ENCODE data around the gene STK38. TPM values are rescaled to one million over a fixed set of nuclear protein-coding genes. Genes with fewer than 3 reads are reported as not detected.

The STK38 gene
- total RNA-seq, 4 donors from 2014 or later = 20.5 to 51.0 (median 40.6) TPM

DNA sequence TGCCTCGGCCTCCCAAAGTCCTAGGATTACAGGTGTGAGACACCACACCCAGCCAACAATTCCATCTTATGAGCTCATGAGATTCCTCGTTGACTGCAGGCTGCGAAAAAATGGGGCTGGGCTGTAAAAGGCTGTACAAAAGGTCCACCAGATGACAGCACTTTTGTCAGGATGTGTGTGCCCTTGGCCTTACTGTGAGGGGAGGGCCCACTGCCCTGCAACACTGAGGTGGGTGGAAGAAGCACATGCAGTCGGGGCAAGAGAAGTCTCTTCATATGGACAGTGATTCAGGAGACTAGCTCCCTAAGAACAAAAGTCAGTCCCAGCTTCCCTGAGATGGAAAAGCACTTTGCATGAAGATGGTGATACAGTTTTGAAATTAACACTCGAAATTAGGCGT is 54.0 kb downstream of the STK38 start:
- TF ChIP-seq EP300 (IDR thresholded peaks at IDR 0.05) = no peak
- no peak for TF ChIP-seq POLR2A (IDR thresholded peaks at IDR 0.05)
- TF ChIP-seq, protein P1, sequence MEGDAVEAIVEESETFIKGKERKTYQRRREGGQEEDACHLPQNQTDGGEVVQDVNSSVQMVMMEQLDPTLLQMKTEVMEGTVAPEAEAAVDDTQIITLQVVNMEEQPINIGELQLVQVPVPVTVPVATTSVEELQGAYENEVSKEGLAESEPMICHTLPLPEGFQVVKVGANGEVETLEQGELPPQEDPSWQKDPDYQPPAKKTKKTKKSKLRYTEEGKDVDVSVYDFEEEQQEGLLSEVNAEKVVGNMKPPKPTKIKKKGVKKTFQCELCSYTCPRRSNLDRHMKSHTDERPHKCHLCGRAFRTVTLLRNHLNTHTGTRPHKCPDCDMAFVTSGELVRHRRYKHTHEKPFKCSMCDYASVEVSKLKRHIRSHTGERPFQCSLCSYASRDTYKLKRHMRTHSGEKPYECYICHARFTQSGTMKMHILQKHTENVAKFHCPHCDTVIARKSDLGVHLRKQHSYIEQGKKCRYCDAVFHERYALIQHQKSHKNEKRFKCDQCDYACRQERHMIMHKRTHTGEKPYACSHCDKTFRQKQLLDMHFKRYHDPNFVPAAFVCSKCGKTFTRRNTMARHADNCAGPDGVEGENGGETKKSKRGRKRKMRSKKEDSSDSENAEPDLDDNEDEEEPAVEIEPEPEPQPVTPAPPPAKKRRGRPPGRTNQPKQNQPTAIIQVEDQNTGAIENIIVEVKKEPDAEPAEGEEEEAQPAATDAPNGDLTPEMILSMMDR (IDR thresholded peaks at IDR 0.05) = no peak
- TF ChIP-seq POLR2AphosphoS5 (IDR thresholded peaks at IDR 0.05) = no peak
- H3K27me3 ChIP-seq = no peaks in the 10 kb centered on the region
- H3K9me3 ChIP-seq = no peaks in the 10 kb centered on the region
- 81 to 91% methylated on average over 3 to 4 of the region's 6 CpGs for WGBS, 2 donors (ENCODE audit: low coverage in 1 of 2)
- ATAC-seq = no peak
- peaks cover 0 to 76% of the 10 kb centered on the region in 2 donors for H3K36me3 ChIP-seq
- no peak overlapping the region for H3K4me3 ChIP-seq
- H3K4me1 ChIP-seq = peaks cover 0 to 10% (median 1%) of the 10 kb centered on the region in 3 donors
- H3K27ac ChIP-seq = no peak overlapping the region

DNA sequence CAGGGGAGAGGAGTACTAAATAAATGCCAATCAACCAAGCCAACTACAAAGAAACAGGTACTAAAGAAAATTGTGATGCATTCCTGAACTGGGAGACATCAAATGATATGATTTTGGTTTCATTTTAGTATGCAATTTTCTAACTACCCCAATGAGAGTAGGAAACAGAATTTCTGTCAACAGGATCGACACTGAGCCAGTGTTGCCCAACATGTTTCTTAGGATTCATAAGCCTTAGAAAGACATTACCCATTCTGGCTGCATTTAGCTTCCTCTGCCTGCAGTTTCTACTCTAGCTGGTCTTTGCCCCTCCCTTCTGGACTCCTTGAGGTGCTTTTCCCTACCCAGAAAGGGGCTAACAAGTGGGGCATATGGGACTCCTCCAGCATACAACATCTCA is 54.7 kb downstream of the STK38 start:
- Histone ChIP-seq H3K4me1 (peaks cover 0 to 17% (median 8%) of the 10 kb centered on the region in 3 donors), H3K9me3 (no peaks in the 10 kb centered on the region), H3K36me3 (peaks cover 0 to 75% of the 10 kb centered on the region in 2 donors), H3K27ac (no peak overlapping the region), H3K4me3 (no peak overlapping the region), H3K27me3 (no peaks in the 10 kb centered on the region)
- no peak for ATAC-seq
- no peak for TF ChIP-seq EP300 (IDR thresholded peaks at IDR 0.05)
- TF ChIP-seq, protein P1 (IDR thresholded peaks at IDR 0.05) = no peak
- no peak for TF ChIP-seq POLR2AphosphoS5 (IDR thresholded peaks at IDR 0.05)
- no peak for TF ChIP-seq POLR2A (IDR thresholded peaks at IDR 0.05)
- WGBS, 2 donors (ENCODE audit: low coverage in 1 of 2) = 63 to 100% methylated on average over 1 of the region's 1 CpG

DNA sequence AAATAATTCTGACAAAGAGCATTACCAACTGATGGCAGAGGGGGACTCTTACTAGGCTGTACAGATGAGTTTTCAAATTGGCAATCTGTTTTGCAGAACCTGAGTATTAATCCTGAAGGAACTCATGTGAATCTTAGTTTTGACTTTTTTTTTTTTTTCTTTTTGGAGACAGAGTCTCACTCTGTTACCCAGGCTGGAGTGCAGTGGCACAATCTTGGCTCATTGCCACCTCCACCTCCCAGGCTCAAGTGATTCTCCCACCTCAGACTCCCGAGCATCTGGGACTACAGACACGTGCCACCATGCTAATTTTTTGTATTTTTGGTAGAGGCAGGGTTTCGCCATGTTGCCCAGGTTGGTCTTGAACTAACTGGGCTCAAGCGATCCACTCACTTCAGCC is 55.2 kb downstream of the STK38 start:
- Histone ChIP-seq H3K36me3 (peaks cover 0 to 75% of the 10 kb centered on the region in 2 donors), H3K4me3 (no peak overlapping the region), H3K4me1 (peaks cover 0 to 21% (median 11%) of the 10 kb centered on the region in 3 donors), H3K27ac (no peak overlapping the region), H3K27me3 (no peaks in the 10 kb centered on the region), H3K9me3 (no peaks in the 10 kb centered on the region)
- TF ChIP-seq, protein P1 (IDR thresholded peaks at IDR 0.05) = no peak
- no peak for TF ChIP-seq POLR2AphosphoS5 (IDR thresholded peaks at IDR 0.05)
- TF ChIP-seq EP300 (IDR thresholded peaks at IDR 0.05) = no peak
- TF ChIP-seq POLR2A (IDR thresholded peaks at IDR 0.05) = no peak
- 79% methylated on average over 4 of the region's 4 CpGs; no CpG with 5 or more reads in 1 of the 2 donors for WGBS, 2 donors (ENCODE audit: low coverage in 1 of 2)
- no peak for ATAC-seq

DNA sequence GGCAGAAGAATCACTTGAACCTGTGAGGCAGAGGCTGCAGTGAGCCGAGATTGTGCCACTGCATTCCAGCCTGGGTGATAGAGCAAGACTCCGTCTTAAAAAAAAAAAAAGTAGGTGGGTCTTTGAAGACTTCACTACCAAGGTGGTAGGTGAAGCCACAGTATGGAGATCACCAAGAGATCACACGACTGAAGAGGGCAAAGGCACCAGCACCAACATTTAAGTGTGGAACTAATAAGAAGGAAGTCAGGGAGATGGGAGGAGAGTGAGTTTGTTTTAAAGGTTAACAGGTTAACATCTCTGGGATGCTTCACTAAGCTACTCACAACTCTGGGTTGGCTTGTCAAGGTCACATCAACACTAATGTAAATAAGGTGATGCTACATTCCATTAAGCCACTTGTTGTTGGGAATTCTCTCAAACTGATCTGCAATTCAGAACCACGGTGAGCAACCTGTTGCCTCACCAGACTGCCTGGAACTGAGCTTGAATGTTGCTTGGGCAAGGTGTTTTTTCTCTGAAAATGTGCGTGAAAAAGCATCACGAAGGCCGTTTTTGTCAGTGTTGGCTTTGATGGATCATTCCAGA is 55.8 kb downstream of the STK38 start:
- ATAC-seq = no peak
- H3K36me3 ChIP-seq = peaks cover 0 to 75% of the 10 kb centered on the region in 2 donors

More for the DNA sequence above, 55.8 kb downstream of the STK38 start:
- 89 to 90% methylated on average over 5 to 7 of the region's 7 CpGs for WGBS, 2 donors (ENCODE audit: low coverage in 1 of 2)
- H3K27ac ChIP-seq = no peak overlapping the region
- no peaks in the 10 kb centered on the region for H3K27me3 ChIP-seq
- no peaks in the 10 kb centered on the region for H3K9me3 ChIP-seq
- TF ChIP-seq EP300 (IDR thresholded peaks at IDR 0.05) = no peak
- no peak for TF ChIP-seq POLR2A (IDR thresholded peaks at IDR 0.05)
- TF ChIP-seq POLR2AphosphoS5 (IDR thresholded peaks at IDR 0.05) = no peak
- TF ChIP-seq, protein P1 (IDR thresholded peaks at IDR 0.05) = no peak
- peaks cover 0 to 21% (median 11%) of the 10 kb centered on the region in 3 donors for H3K4me1 ChIP-seq
- no peak overlapping the region for H3K4me3 ChIP-seq

Measured in gastroesophageal sphincter (tissue), 4 donors.